Testis (tissue), 3 donors: Measurements from ENCODE around the gene ARHGEF7. TPM values are rescaled to one million over a fixed set of nuclear protein-coding genes. Genes with fewer than 3 reads are reported as not detected.
"Not testable (repeated sequence)": the region's sequence is repeated elsewhere in the genome, so short reads cannot be mapped to it uniquely, and the experiment has no call there.

Experiments used
- DNase-seq: peaks from one replicate; pipeline ENCODE4 v3.0.0-alpha.2; 2019
- H3K27ac ChIP-seq, 2 donors: fragments of 200-600 bp; sonication (generic); one replicate each; pipeline ENCODE4 v1.5.1; 2019
- H3K27me3 ChIP-seq: fragments of 200-600 bp; sonication (generic); one replicate; pipeline ENCODE4 v1.5.1; 2019
- H3K36me3 ChIP-seq: fragments of 200-600 bp; sonication (generic); one replicate; pipeline ENCODE4 v1.5.1; 2017; ENCODE audit warnings: low read depth; ENCODE audit errors: missing control alignments
- H3K4me1 ChIP-seq: fragments of 200-600 bp; sonication (generic); one replicate; pipeline ENCODE4 v1.5.1; 2019
- H3K4me3 ChIP-seq, 2 donors: fragments of 200-600 bp; sonication (generic); one replicate each; pipeline ENCODE4 v1.5.1; 2017 to 2019
- H3K9me3 ChIP-seq: fragments of 200-600 bp; sonication (generic); one replicate; pipeline ENCODE4 v1.5.1; 2017
- CTCF ChIP-seq, 3 experiments: fragments of 450-650 bp in 2 of 3; fragments of 200-600 bp in 1 of 3; sonication (generic) in 1 of 3; IDR thresholded peaks; one replicate each; pipeline ENCODE4 v1.5.1; 2016 to 2019; ENCODE audit warnings: antibody characterized with exemption in 3 of 3, mild to moderate bottlenecking in 2 of 3, moderate library complexity in 1 of 3
- POLR2A ChIP-seq: fragments of 450-650 bp; IDR thresholded peaks from one replicate; pipeline ENCODE4 v1.6.1; 2017; ENCODE audit warnings: antibody characterized with exemption, mild to moderate bottlenecking, moderate library complexity
- WGBS, 2 donors: methylation state at CpG; one replicate each; pipeline ENCODE4 v1.1.5; 2018; 5-methylcytosine and 5-hydroxymethylcytosine counted together
- intact Hi-C: fragments of 100-400 bp; cut with DNase I; formaldehyde crosslinking; loops from one replicate; pipeline ENCODE4 v1.15.1; 2023; ENCODE audit warnings: low total_unique reads
- polyA plus RNA-seq: library from polyadenylated mRNA; stranded (reverse); fragments of 350-450 nt; fragmentation: Illumina TruSeq; extraction: RNeasy Lipid Tissue Mini Kit (QIAGEN cat#74804); gene quantifications from one replicate; pipeline ENCODE4 v1.2.3, GENCODE V29; 2014; ENCODE audit warnings: low read depth, low replicate concordance; ENCODE audit not compliant: insufficient read depth
- total RNA-seq, 2 donors: library from RNA; depleted of rRNA; stranded (reverse); fragments of >200 nt; gene quantifications; one replicate each; pipeline ENCODE4 v1.2.3, GENCODE V29; 2016

The ARHGEF7 gene
- total and polyA plus RNA-seq, 3 donors from 2014 or later: 73.6 to 136 (median 118) TPM

GRCh38 chr13:111255228-111255790 is 140.2 kb downstream of the ARHGEF7 start:
- DNase-seq: no peak
- intact Hi-C loops: no loop called here
- H3K9me3 ChIP-seq: no peaks in the 10 kb centered on the region
- 95 to 98% methylated on average over 9 to 10 of the region's 10 CpGs for WGBS, 2 donors
- H3K4me3 ChIP-seq: no peak overlapping the region
- no peaks in the 10 kb centered on the region for H3K36me3 ChIP-seq
- no peaks in the 10 kb centered on the region for H3K27me3 ChIP-seq
- no peak for TF ChIP-seq POLR2A
- no peak for TF ChIP-seq CTCF (IDR thresholded peaks at IDR 0.05)
- no peak overlapping the region for H3K27ac ChIP-seq
- no peaks in the 10 kb centered on the region for H3K4me1 ChIP-seq

GRCh38 chr13:111256458-111256857 is 141.3 kb downstream of the ARHGEF7 start:
- no peaks in the 10 kb centered on the region for H3K36me3 ChIP-seq
- no peak for DNase-seq
- WGBS, 2 donors: 96 to 98% methylated on average over 8 of the region's 8 CpGs
- H3K9me3 ChIP-seq: no peaks in the 10 kb centered on the region
- H3K27me3 ChIP-seq: no peaks in the 10 kb centered on the region
- intact Hi-C loops: no loop called here
- TF ChIP-seq POLR2A: no peak
- TF ChIP-seq CTCF (IDR thresholded peaks at IDR 0.05): no peak
- no peak overlapping the region for H3K4me3 ChIP-seq
- H3K27ac ChIP-seq: no peak overlapping the region
- H3K4me1 ChIP-seq: no peaks in the 10 kb centered on the region

DNA sequence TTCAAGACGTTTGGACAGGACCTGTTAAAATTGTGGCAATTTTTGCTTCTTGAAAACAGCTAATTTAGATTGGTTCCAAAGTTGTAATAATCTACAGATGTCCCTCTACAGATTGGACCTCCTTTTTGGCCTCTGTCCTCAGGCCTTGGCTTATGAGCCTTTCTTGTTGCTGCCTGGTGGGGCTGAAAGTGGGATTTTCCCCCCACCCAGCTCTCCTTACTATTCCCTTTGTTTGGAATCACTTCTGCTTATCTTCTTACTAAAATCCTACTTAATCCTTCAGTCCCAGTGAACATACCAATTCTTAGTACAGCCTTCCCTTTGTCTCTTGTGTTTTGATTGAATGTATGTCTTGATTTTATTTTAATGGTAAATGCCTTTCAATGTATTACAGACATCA is 141.8 kb downstream of the ARHGEF7 start:
- no peak overlapping the region for H3K4me3 ChIP-seq
- H3K4me1 ChIP-seq: no peaks in the 10 kb centered on the region
- TF ChIP-seq CTCF (IDR thresholded peaks at IDR 0.05): no peak
- TF ChIP-seq POLR2A: no peak
- intact Hi-C loops: no loop called here
- no peak overlapping the region for H3K27ac ChIP-seq
- H3K27me3 ChIP-seq: no peaks in the 10 kb centered on the region
- no peaks in the 10 kb centered on the region for H3K9me3 ChIP-seq
- WGBS, 2 donors: 56 to 62% methylated on average over 1 of the region's 1 CpG
- H3K36me3 ChIP-seq: no peaks in the 10 kb centered on the region
- no peak for DNase-seq

- H3K27me3 ChIP-seq, H3K27ac ChIP-seq, H3K36me3 ChIP-seq, H3K9me3 ChIP-seq, intact Hi-C loops, DNase-seq, H3K4me3 ChIP-seq, H3K4me1 ChIP-seq: not testable (repeated sequence)
- WGBS, 2 donors: 70 to 96% methylated on average over 2 of the region's 2 CpGs
Observed at GRCh38 chr13:111257899-111258298, 142.8 kb downstream of the ARHGEF7 start.

- WGBS, 2 donors: 91 to 95% methylated on average over 3 of the region's 3 CpGs
- no peak for DNase-seq
- TF ChIP-seq CTCF (IDR thresholded peaks at IDR 0.05): no peak
- no peak for TF ChIP-seq POLR2A
Observed at GRCh38 chr13:111258637-111259036, 143.5 kb downstream of the ARHGEF7 start.

More at GRCh38 chr13:111258637-111259036, 143.5 kb downstream of the ARHGEF7 start:
- Histone ChIP-seq H3K27me3 (no peaks in the 10 kb centered on the region), H3K9me3 (no peaks in the 10 kb centered on the region), H3K4me1 (no peaks in the 10 kb centered on the region), H3K27ac (no peak overlapping the region), H3K36me3 (no peaks in the 10 kb centered on the region), H3K4me3 (no peak overlapping the region)
- intact Hi-C loops: no loop called here
